HEK293 (cell line): ENCODE results near the gene SOX21.

ENCODE experiments used
- MZF1 ChIP-seq: fragments of 450-650 bp; formaldehyde crosslinking; IDR thresholded peaks from 2 replicates; pipeline ENCODE4 v1.5.1; 2017; ENCODE audit warnings: missing biosample characterization, missing genetic modification characterization, borderline replicate concordance
- TCF7L2 ChIP-seq: IDR thresholded peaks from 2 replicates; pipeline ENCODE4 v1.6.1; 2011; ENCODE audit warnings: low read depth, mild to moderate bottlenecking, inconsistent platforms, low read length, moderate library complexity, borderline replicate concordance
- ZNF114 ChIP-seq: fragments of 450-650 bp; formaldehyde crosslinking; IDR thresholded peaks from 2 replicates; pipeline ENCODE4 v1.5.0; 2017; ENCODE audit warnings: missing biosample characterization, missing genetic modification characterization
- ZNF23 ChIP-seq: fragments of 450-650 bp; formaldehyde crosslinking; IDR thresholded peaks from 2 replicates; pipeline ENCODE4 v1.5.1; 2016; ENCODE audit warnings: missing biosample characterization, missing genetic modification characterization, borderline replicate concordance
- ZNF24 ChIP-seq: fragments of 450-650 bp; formaldehyde crosslinking; IDR thresholded peaks from 2 replicates; pipeline ENCODE4 v1.5.1; 2016; ENCODE audit warnings: missing biosample characterization, missing genetic modification characterization
- ZNF335 ChIP-seq: fragments of 450-650 bp; formaldehyde crosslinking; conservative IDR thresholded peaks from 2 replicates; pipeline ENCODE4 v1.5.1; 2016; ENCODE audit warnings: missing biosample characterization, missing genetic modification characterization
- TF ChIP-seq, protein P1 (sequence below): fragments of 450-650 bp; formaldehyde crosslinking; IDR thresholded peaks from 2 replicates; pipeline ENCODE4 v1.5.1; 2016; ENCODE audit warnings: missing biosample characterization, missing genetic modification characterization
- TF ChIP-seq, protein P2 (sequence below): fragments of 450-650 bp; formaldehyde crosslinking; conservative IDR thresholded peaks from 2 replicates; pipeline ENCODE4 v1.5.1; 2016; ENCODE audit warnings: low read depth, missing biosample characterization, missing genetic modification characterization
- TF ChIP-seq, protein P3 (sequence below): fragments of 450-650 bp; formaldehyde crosslinking; IDR thresholded peaks from 2 replicates; pipeline ENCODE4 v1.5.1; 2016; ENCODE audit warnings: missing biosample characterization, missing genetic modification characterization
- TF ChIP-seq, protein P4 (sequence below): fragments of 450-650 bp; formaldehyde crosslinking; IDR thresholded peaks from 2 replicates; pipeline ENCODE4 v1.5.1; 2016; ENCODE audit warnings: missing biosample characterization, missing genetic modification characterization
- TF ChIP-seq, protein P5 (sequence below): fragments of 450-650 bp; formaldehyde crosslinking; IDR thresholded peaks from 2 replicates; pipeline ENCODE4 v1.5.1; 2016; ENCODE audit warnings: missing biosample characterization, missing genetic modification characterization, low read depth

DNA sequence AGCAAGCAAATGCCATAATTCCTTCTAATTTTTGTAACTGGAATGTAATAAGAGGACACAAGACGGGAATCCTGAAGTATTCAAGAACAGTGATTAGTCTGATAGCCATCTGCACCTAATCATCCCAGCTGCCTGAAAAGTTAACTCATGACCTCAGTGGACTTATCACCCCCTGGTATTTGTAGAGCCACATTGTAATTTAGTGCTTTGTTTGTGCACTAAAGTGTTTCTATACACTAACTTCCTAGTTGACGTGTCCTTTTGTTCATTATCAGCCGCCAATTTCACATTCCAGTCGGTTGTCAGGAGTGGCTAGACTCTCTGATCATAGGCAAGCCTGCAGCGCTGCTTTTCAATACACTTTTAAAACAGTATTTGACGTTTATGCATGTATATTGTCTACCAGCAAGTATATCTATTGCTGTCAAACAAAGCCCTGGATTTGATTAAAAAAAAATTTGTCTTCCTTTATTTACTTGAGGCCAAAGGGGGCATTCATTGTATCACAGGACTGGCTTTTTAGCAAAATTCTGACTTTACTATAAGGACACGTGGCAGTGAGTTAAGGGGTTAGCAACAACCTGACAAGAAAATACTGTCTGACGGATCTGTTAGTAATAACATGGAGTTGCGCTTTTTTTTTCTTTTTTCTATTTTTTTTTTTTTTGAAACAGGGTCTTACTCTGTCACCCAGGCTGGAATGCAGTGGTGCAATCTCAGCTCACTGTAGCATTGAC, 10.4 kb upstream of the SOX21 start:
- TF ChIP-seq MZF1 (tag by site-specific recombination): no peak
- TF ChIP-seq, protein P1, sequence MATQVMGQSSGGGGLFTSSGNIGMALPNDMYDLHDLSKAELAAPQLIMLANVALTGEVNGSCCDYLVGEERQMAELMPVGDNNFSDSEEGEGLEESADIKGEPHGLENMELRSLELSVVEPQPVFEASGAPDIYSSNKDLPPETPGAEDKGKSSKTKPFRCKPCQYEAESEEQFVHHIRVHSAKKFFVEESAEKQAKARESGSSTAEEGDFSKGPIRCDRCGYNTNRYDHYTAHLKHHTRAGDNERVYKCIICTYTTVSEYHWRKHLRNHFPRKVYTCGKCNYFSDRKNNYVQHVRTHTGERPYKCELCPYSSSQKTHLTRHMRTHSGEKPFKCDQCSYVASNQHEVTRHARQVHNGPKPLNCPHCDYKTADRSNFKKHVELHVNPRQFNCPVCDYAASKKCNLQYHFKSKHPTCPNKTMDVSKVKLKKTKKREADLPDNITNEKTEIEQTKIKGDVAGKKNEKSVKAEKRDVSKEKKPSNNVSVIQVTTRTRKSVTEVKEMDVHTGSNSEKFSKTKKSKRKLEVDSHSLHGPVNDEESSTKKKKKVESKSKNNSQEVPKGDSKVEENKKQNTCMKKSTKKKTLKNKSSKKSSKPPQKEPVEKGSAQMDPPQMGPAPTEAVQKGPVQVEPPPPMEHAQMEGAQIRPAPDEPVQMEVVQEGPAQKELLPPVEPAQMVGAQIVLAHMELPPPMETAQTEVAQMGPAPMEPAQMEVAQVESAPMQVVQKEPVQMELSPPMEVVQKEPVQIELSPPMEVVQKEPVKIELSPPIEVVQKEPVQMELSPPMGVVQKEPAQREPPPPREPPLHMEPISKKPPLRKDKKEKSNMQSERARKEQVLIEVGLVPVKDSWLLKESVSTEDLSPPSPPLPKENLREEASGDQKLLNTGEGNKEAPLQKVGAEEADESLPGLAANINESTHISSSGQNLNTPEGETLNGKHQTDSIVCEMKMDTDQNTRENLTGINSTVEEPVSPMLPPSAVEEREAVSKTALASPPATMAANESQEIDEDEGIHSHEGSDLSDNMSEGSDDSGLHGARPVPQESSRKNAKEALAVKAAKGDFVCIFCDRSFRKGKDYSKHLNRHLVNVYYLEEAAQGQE: no peak
- TF ChIP-seq ZNF335 (tag by site-specific recombination): no peak
- TF ChIP-seq, protein P2, sequence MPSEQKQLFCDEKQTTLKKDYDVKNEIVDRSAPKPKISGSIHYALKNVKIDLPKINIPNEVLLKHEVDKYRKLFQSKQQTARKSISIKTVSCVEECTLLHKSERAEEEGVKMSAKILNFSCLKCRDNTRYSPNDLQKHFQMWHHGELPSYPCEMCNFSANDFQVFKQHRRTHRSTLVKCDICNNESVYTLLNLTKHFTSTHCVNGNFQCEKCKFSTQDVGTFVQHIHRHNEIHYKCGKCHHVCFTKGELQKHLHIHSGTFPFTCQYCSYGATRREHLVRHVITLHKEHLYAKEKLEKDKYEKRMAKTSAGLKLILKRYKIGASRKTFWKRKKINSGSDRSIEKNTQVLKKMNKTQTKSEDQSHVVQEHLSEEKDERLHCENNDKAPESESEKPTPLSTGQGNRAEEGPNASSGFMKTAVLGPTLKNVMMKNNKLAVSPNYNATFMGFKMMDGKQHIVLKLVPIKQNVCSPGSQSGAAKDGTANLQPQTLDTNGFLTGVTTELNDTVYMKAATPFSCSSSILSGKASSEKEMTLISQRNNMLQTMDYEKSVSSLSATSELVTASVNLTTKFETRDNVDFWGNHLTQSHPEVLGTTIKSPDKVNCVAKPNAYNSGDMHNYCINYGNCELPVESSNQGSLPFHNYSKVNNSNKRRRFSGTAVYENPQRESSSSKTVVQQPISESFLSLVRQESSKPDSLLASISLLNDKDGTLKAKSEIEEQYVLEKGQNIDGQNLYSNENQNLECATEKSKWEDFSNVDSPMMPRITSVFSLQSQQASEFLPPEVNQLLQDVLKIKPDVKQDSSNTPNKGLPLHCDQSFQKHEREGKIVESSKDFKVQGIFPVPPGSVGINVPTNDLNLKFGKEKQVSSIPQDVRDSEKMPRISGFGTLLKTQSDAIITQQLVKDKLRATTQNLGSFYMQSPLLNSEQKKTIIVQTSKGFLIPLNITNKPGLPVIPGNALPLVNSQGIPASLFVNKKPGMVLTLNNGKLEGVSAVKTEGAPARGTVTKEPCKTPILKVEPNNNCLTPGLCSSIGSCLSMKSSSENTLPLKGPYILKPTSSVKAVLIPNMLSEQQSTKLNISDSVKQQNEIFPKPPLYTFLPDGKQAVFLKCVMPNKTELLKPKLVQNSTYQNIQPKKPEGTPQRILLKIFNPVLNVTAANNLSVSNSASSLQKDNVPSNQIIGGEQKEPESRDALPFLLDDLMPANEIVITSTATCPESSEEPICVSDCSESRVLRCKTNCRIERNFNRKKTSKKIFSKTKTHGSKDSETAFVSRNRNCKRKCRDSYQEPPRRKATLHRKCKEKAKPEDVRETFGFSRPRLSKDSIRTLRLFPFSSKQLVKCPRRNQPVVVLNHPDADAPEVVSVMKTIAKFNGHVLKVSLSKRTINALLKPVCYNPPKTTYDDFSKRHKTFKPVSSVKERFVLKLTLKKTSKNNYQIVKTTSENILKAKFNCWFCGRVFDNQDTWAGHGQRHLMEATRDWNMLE (tag by site-specific recombination): no peak
- TF ChIP-seq, protein P3, sequence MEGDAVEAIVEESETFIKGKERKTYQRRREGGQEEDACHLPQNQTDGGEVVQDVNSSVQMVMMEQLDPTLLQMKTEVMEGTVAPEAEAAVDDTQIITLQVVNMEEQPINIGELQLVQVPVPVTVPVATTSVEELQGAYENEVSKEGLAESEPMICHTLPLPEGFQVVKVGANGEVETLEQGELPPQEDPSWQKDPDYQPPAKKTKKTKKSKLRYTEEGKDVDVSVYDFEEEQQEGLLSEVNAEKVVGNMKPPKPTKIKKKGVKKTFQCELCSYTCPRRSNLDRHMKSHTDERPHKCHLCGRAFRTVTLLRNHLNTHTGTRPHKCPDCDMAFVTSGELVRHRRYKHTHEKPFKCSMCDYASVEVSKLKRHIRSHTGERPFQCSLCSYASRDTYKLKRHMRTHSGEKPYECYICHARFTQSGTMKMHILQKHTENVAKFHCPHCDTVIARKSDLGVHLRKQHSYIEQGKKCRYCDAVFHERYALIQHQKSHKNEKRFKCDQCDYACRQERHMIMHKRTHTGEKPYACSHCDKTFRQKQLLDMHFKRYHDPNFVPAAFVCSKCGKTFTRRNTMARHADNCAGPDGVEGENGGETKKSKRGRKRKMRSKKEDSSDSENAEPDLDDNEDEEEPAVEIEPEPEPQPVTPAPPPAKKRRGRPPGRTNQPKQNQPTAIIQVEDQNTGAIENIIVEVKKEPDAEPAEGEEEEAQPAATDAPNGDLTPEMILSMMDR (tag by site-specific recombination): no peak
- no peak for TF ChIP-seq ZNF114 (tag by site-specific recombination)
- TF ChIP-seq TCF7L2: no peak
- TF ChIP-seq, protein P4, sequence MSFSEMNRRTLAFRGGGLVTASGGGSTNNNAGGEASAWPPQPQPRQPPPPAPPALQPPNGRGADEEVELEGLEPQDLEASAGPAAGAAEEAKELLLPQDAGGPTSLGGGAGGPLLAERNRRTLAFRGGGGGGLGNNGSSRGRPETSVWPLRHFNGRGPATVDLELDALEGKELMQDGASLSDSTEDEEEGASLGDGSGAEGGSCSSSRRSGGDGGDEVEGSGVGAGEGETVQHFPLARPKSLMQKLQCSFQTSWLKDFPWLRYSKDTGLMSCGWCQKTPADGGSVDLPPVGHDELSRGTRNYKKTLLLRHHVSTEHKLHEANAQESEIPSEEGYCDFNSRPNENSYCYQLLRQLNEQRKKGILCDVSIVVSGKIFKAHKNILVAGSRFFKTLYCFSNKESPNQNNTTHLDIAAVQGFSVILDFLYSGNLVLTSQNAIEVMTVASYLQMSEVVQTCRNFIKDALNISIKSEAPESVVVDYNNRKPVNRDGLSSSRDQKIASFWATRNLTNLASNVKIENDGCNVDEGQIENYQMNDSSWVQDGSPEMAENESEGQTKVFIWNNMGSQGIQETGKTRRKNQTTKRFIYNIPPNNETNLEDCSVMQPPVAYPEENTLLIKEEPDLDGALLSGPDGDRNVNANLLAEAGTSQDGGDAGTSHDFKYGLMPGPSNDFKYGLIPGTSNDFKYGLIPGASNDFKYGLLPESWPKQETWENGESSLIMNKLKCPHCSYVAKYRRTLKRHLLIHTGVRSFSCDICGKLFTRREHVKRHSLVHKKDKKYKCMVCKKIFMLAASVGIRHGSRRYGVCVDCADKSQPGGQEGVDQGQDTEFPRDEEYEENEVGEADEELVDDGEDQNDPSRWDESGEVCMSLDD (tag by site-specific recombination): no peak
- TF ChIP-seq ZNF24 (tag by site-specific recombination): no peak
- TF ChIP-seq ZNF23 (tag by site-specific recombination): no peak
- TF ChIP-seq, protein P5, sequence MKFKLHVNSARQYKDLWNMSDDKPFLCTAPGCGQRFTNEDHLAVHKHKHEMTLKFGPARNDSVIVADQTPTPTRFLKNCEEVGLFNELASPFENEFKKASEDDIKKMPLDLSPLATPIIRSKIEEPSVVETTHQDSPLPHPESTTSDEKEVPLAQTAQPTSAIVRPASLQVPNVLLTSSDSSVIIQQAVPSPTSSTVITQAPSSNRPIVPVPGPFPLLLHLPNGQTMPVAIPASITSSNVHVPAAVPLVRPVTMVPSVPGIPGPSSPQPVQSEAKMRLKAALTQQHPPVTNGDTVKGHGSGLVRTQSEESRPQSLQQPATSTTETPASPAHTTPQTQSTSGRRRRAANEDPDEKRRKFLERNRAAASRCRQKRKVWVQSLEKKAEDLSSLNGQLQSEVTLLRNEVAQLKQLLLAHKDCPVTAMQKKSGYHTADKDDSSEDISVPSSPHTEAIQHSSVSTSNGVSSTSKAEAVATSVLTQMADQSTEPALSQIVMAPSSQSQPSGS: no peak
